NCI-H82 (cell line): Measurements from ENCODE around the gene ANKRD24.
"Not testable (repeated sequence)": the region's sequence is repeated elsewhere in the genome, so short reads cannot be mapped to it uniquely, and the experiment has no call there.

Experiments
- DNase-seq: peaks from one replicate; lab custom pipeline; 2025; lab: John Stamatoyannopoulos, UW

The ANKRD24 gene

DNA sequence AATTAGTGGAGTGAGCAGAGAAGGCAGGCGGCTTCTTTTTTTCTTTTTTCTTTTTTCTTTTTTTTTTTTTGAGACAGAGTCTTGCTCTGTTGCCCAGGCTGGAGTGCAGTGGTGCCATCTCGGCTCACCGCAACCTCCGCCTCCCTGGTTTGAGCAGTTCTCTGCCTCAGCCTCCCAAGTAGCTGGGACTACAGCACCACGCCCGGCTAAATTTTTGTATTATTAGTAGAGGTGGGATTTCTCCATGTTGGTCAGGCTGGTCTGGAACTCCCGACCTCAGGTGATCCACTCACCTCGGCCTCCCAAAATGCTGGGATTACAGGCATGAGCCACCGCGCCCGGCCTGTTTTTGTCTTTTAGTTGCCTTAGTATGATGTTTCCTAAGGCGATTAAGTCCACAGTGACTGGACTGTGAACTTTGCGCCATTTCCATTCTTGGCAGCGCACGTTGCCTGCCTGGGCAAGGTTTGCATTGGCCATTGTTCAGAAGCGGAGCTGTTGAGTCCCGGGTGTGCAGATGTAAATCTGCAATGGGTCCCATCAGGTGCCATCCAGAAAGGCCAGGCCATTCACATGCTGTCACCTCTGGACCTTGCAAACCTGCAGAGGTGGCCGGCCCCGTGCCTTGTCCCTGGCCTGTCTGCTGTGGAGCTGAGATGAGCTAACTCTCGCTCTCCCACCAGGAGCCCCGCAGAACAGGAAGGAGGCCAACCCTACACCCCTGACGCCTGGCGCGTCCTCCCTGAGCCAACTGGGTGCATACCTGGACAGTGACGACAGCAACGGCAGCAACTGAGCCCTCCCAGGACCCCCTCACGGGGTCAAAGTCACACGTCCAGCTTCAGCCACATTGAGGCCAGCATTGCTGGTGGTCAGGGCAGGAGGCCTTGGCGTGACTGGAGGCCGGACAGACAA is 85.7 kb downstream of the ANKRD24 start:
- no peak for DNase-seq

DNA sequence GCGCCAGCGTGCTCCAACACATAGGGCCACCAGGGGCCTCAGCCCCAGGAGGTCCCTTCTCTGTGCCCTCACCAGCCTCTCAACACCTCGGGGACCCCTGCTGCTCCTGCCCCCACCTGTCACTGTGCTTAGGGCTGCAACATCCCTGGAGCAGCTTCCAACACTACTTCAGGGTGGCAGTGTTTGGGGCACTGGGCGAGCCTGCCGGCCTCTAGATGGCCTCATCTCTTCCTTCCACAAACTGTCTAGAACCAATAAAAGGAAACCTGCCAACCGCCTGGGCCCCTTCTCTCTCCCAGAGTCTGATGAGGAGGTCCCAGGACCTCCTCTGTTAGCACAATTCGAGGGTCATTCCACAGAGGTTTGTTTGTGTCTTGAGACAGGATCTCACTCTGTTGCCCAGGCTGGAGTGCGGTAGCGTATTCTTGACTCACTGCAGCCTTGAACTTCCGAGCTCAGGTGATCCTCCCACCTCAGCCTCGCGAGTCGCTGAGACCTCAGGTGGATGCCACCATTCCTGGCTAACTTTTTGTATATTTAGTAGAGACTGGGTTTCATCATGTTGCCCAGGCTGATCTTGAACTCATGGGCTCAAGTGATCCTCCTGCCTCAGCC is 86.4 kb downstream of the ANKRD24 start:
- no peak for DNase-seq

DNA sequence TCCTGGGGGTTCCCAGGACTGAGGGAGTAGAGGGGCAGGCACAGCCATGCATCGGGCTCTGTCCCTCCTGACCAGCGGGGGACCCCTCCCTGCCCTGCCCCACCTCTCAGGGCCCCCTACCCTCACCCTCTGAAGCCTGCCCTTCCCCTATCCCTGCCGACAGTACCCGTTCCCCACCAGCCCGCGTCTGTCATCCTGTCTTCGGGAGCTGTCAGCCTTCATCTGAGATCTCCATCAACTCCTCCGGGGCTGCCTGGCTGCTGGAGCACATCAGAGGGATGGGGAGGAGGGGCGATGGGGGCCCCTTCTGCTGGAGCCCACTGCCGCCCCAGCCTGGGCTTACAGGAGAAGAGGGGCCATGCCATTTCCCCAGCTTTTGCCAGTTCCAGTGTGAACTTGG is 90.4 kb downstream of the ANKRD24 start:
- no peak for DNase-seq

DNA sequence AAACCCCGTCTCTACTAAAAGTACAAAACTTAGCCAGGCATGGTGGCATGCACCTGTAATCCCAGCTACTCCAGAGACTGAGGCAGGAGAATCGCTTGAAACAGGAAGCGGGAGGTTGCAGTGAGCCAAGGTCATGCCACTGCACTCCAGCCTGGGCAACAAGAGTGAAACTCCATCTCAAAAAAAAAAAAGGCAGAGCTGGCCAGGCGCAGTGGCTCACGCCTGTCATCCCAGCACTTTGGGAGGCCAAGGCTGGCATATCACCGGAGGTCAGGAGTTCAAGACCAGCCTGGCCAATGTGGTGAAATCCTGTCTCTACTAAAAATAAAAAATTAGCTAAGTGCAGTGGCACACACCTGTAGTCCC is 91.8 kb downstream of the ANKRD24 start:
- not testable (repeated sequence) for DNase-seq
